HG02642 (cell line): ENCODE results near the gene CRPPA.
"Not testable (repeated sequence)": the region's sequence is repeated elsewhere in the genome, so short reads cannot be mapped to it uniquely, and the experiment has no call there.

ENCODE experiments used
- ATAC-seq: cut with Tn5 transposase; IDR thresholded peaks from one replicate; pipeline ENCODE4 v1.9.1; 2021; ENCODE audit warnings: mild to moderate bottlenecking; ENCODE audit not compliant: unreplicated experiment, poor library complexity

CRPPA gene

GRCh38 chr7:16399265-16399831 is 22.0 kb downstream of the CRPPA start:
- no peak for ATAC-seq

GRCh38 chr7:16398146-16399017 is 23.0 kb downstream of the CRPPA start:
- no peak for ATAC-seq

GRCh38 chr7:16397501-16398145 is 23.7 kb downstream of the CRPPA start:
- no peak for ATAC-seq

- ATAC-seq, result no peak
These were observed 24.4 kb downstream of the CRPPA start for GRCh38 chr7:16396766-16397500.

- ATAC-seq, result no peak
These were observed 26.2 kb downstream of the CRPPA start for GRCh38 chr7:16395121-16395520.

- ATAC-seq, result no peak
These were observed 27.4 kb downstream of the CRPPA start for GRCh38 chr7:16393862-16394422.

- no peak for ATAC-seq
These were observed 28.3 kb downstream of the CRPPA start for GRCh38 chr7:16392990-16393523.

GRCh38 chr7:16383786-16384185 is 37.6 kb downstream of the CRPPA start:
- not testable (repeated sequence) for ATAC-seq

GRCh38 chr7:16383103-16383502 is 38.2 kb downstream of the CRPPA start:
- not testable (repeated sequence) for ATAC-seq
